Activated B cell treated with CpG ODN at 0.5 μM for 24 hours (primary cell): ENCODE measurements around the gene ST6GALNAC1. TPM values are rescaled to one million over a fixed set of nuclear protein-coding genes. Genes with fewer than 3 reads are reported as not detected.

Source experiments
- ATAC-seq: fragments of 200-7000 bp; cut with Tn5 transposase; one replicate; pipeline ENCODE4 v1.10.0; 2021; ENCODE audit warnings: low read depth, mild to moderate bottlenecking, moderate library complexity
- CTCF ChIA-PET: fragments of 350-600 bp; sonication (Branson Sonifier 250); formaldehyde crosslinking; loops from one replicate; lab custom pipeline; 2021; ENCODE audit warnings: antibody characterized with exemption; lab: Charles Lee
- POLR2A ChIA-PET: fragments of 350-600 bp; sonication (Branson Sonifier 250); formaldehyde crosslinking; loops from one replicate; lab custom pipeline; 2021; ENCODE audit warnings: antibody characterized with exemption; lab: Charles Lee
- DNase-seq: peaks from one replicate; pipeline ENCODE4 v3.0.0; 2022
- H3K27ac Mint-ChIP-seq: one replicate; pipeline ENCODE4 v1.8.0; 2020; ENCODE audit warnings: mixed read lengths
- H3K27me3 Mint-ChIP-seq: one replicate; pipeline ENCODE4 v1.8.0; 2021; ENCODE audit warnings: mixed read lengths
- H3K36me3 Mint-ChIP-seq: one replicate; pipeline ENCODE4 v1.8.0; 2021; ENCODE audit warnings: low read depth, mixed read lengths
- H3K4me1 Mint-ChIP-seq: one replicate; pipeline ENCODE4 v1.8.0; 2021; ENCODE audit warnings: mixed read lengths
- H3K4me3 Mint-ChIP-seq: one replicate; pipeline ENCODE4 v1.8.0; 2020; ENCODE audit warnings: mild to moderate bottlenecking, mixed read lengths
- H3K9me3 Mint-ChIP-seq: one replicate; pipeline ENCODE4 v1.8.0; 2020; ENCODE audit warnings: mixed read lengths
- intact Hi-C: fragments of 100-400 bp; cut with micrococcal nuclease; formaldehyde crosslinking; loops from one replicate; pipeline ENCODE4 v1.15.1; 2024
- total RNA-seq: library from RNA; stranded (reverse); gene quantifications from 2 replicates; pipeline ENCODE4 v1.2.3, GENCODE V29; 2022
- TF ChIP-seq, protein P1 (sequence below): fragments of 200-600 bp; IDR thresholded peaks from one replicate; pipeline ENCODE4 v1.8.0; 2022; ENCODE audit warnings: antibody characterized with exemption, mild to moderate bottlenecking

Gene ST6GALNAC1
- total RNA-seq, 1 donor from 2014 or later, result not detected

DNA sequence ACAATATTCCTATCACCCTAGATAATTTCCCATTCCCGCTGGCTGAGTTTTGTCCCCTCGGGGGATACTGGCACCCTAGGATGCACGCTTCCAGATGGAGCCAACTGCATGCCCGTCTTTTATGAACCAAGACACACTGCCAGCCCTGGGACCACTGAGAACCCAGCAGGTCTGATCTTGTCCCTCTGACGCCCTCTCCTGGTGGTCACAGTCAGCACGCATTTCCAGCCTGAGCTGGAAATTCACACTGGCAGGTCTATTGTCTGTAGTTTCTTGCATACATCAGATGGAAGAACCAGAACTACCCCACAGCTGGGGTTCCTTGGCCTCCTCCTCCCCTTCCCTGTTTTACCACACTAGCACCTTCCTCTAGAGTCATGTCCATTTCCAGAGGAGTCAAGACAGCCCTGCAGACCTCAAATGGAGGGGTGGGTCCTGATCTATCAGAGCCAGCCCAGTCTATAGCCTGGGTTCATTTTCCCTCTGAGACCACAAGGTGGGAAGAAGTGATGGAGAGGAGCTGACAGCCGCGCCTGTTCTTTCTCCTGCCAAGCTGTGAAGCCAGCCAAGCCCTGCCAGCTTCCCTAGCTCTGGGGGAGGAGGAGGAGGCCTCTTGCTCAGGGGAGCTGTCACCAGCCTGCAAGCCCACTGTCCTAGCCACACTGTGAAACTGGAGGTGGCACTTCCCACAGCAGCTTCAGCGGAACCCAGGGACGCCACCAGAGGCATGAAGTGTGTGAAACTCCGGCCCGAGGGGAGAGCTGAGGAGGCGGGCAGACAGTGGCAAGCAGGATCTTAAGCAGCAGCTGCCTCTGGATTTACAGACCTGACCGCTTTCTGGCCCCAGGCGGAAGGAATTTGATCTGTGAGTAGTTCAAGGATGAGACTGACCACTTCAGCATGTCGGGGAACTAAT is 37.9 kb upstream of the ST6GALNAC1 start:
- peak; percentile 31 for DNase-seq
- peak; percentile 69 for ATAC-seq
- POLR2A ChIA-PET, result interaction anchor here (0.5 to 1.3 kb wide), 3 partner anchors 10 to 733 kb away, joined by 3 to 6 read pairs (median 4); no protein-coding TSS in a partner anchor
- Mint-ChIP-seq H3K27me3 (no peaks in the 10 kb centered on the region), H3K4me3 (no peak overlapping the region), H3K27ac (no peak overlapping the region), H3K4me1 (no peaks in the 10 kb centered on the region), H3K9me3 (no peaks in the 10 kb centered on the region), H3K36me3 (peaks cover 2% of the 10 kb centered on the region)
- TF ChIP-seq, protein P1, sequence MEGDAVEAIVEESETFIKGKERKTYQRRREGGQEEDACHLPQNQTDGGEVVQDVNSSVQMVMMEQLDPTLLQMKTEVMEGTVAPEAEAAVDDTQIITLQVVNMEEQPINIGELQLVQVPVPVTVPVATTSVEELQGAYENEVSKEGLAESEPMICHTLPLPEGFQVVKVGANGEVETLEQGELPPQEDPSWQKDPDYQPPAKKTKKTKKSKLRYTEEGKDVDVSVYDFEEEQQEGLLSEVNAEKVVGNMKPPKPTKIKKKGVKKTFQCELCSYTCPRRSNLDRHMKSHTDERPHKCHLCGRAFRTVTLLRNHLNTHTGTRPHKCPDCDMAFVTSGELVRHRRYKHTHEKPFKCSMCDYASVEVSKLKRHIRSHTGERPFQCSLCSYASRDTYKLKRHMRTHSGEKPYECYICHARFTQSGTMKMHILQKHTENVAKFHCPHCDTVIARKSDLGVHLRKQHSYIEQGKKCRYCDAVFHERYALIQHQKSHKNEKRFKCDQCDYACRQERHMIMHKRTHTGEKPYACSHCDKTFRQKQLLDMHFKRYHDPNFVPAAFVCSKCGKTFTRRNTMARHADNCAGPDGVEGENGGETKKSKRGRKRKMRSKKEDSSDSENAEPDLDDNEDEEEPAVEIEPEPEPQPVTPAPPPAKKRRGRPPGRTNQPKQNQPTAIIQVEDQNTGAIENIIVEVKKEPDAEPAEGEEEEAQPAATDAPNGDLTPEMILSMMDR, result no peak
- CTCF ChIA-PET, result interaction anchor here (0.6 to 2.1 kb wide), 11 partner anchors 9 to 377 kb away, joined by 3 to 8 read pairs (median 3); no protein-coding TSS in a partner anchor
- intact Hi-C loops, result no loop called here

DNA sequence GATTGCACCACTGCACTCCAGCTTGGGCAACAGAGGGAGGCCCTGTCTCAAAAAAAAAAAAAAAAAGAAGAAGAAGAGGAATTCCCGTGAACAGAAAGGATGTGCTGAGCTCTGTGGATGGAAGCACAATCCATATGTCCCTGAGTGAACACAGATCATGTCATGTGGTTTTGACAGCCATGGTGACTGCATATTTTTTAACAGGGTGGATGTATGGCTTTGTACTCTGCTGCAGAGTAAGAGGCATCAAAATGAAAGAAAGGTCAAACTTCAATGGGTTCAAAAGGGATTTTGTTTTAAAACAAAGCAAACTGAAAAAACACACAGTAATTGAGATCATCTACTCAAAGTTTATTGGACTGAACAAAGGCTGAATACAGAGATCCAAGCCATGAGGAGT is 35.7 kb upstream of the ST6GALNAC1 start:
- ChIA-PET CTCF (no interaction called here), POLR2A (interaction anchor here (0.7 kb wide), 1 partner anchor 190 kb away, joined by 4 read pairs; no protein-coding TSS in a partner anchor)
- H3K27me3 Mint-ChIP-seq, result no peaks in the 10 kb centered on the region
- peaks cover 2% of the 10 kb centered on the region for H3K36me3 Mint-ChIP-seq
- no peak overlapping the region for H3K27ac Mint-ChIP-seq
- intact Hi-C loops, result no loop called here
- H3K4me1 Mint-ChIP-seq, result no peaks in the 10 kb centered on the region
- TF ChIP-seq, protein P1, result no peak
- DNase-seq (no peak), ATAC-seq (no peak)
- H3K9me3 Mint-ChIP-seq, result no peaks in the 10 kb centered on the region
- no peak overlapping the region for H3K4me3 Mint-ChIP-seq

GRCh38 chr17:76678330-76678729 is 34.8 kb upstream of the ST6GALNAC1 start:
- no peak overlapping the region for H3K4me3 Mint-ChIP-seq
- no peaks in the 10 kb centered on the region for H3K9me3 Mint-ChIP-seq
- ATAC-seq (no peak), DNase-seq (no peak)
- TF ChIP-seq, protein P1, result no peak
- ChIA-PET CTCF (no interaction called here), POLR2A (no interaction called here)
- H3K27ac Mint-ChIP-seq, result no peak overlapping the region
- H3K27me3 Mint-ChIP-seq, result no peaks in the 10 kb centered on the region
- H3K4me1 Mint-ChIP-seq, result no peaks in the 10 kb centered on the region
- peaks cover 2% of the 10 kb centered on the region for H3K36me3 Mint-ChIP-seq
- intact Hi-C loops, result no loop called here

DNA sequence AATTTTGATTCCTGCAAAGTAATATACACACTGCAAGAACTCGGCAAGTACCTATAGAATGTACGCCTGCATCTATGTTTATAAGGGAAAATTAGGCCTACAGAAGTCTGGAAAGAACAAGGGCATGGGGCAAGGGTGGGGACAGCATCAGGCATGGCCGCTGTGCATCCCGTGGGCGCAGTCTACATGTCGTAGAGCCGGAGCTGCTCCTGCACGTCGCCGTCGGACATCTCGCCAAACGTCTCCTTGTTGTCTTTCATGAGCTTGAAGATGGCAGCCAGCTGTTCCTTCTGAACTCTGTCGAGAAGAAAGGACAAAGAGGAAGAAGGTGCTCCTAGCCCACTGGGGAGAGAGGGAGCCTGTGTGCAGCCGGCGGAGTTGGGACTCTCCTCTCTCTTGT is 33.8 kb upstream of the ST6GALNAC1 start:
- peaks cover 3% of the 10 kb centered on the region for H3K4me1 Mint-ChIP-seq
- no peak overlapping the region for H3K27ac Mint-ChIP-seq
- no peak for ATAC-seq
- POLR2A ChIA-PET, result no interaction called here
- no peaks in the 10 kb centered on the region for H3K27me3 Mint-ChIP-seq
- intact Hi-C loops, result no loop called here
- H3K4me3 Mint-ChIP-seq, result no peak overlapping the region
- H3K9me3 Mint-ChIP-seq, result no peaks in the 10 kb centered on the region
- TF ChIP-seq, protein P1, result no peak
- CTCF ChIA-PET, result interaction anchor here (1.4 kb wide), 1 partner anchor 12 kb away, joined by 3 read pairs; no protein-coding TSS in a partner anchor
- peaks cover 2% of the 10 kb centered on the region for H3K36me3 Mint-ChIP-seq
- no peak for DNase-seq

DNA sequence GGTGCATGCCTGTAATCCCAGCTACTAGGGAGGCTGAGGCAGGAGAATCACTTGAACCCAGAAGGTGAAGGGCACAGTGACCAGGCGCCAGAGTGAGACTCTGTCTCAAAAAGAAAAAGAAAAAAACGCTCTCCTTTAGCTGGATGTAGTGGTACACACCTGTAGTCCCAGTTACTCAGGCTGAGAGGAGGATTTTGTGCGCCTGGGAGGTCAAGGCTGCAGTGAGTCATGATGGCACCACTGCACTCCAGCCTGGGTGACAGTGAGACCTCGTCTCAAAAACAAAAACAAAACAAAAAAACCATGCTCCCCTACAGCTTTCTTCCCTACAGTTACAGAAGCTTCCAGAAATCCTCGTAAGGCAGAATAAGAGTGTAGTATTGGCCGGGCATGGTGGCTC is 33.1 kb upstream of the ST6GALNAC1 start:
- ATAC-seq (no peak), DNase-seq (no peak)
- H3K36me3 Mint-ChIP-seq, result peaks cover 4% of the 10 kb centered on the region
- ChIA-PET POLR2A (interaction anchor here (0.5 kb wide), 1 partner anchor 95 kb away, joined by 6 read pairs; no protein-coding TSS in a partner anchor), CTCF (interaction anchor here (1.4 kb wide), 1 partner anchor 11 kb away, joined by 3 read pairs; no protein-coding TSS in a partner anchor)
- H3K27me3 Mint-ChIP-seq, result no peaks in the 10 kb centered on the region
- H3K27ac Mint-ChIP-seq, result no peak overlapping the region
- peaks cover 10% of the 10 kb centered on the region for H3K4me1 Mint-ChIP-seq
- intact Hi-C loops, result no loop called here
- H3K9me3 Mint-ChIP-seq, result no peaks in the 10 kb centered on the region
- TF ChIP-seq, protein P1, result no peak
- H3K4me3 Mint-ChIP-seq, result no peak overlapping the region
